Ovary (tissue), 9 donors: ENCODE results near the gene BIN1. TPM values are rescaled to one million over a fixed set of nuclear protein-coding genes. Genes with fewer than 3 reads are reported as not detected.

Experiments
- DNase-seq, 5 donors: peaks; one replicate each; pipeline ENCODE4 v3.0.0-alpha.2; 2019 to 2020
- H3K27ac ChIP-seq, 2 donors: fragments of 200-600 bp; one replicate each; pipeline versions ENCODE4 v1.5.1 to v1.8.0; 2019 to 2022
- H3K27me3 ChIP-seq: fragments of 200-600 bp; one replicate; pipeline ENCODE4 v1.8.0; 2022
- H3K36me3 ChIP-seq: fragments of 200-600 bp; sonication (generic); one replicate; pipeline ENCODE4 v1.5.1; 2019
- H3K4me1 ChIP-seq: one replicate; pipeline ENCODE4 v1.8.1; 2013; ENCODE audit warnings: mild to moderate bottlenecking, moderate library complexity; ENCODE audit not compliant: insufficient read depth
- H3K4me3 ChIP-seq: fragments of 200-600 bp; sonication (generic); one replicate; pipeline ENCODE4 v1.5.1; 2017
- H3K9me3 ChIP-seq, 2 donors: fragments of 200-600 bp in 1 of 2; sonication (generic) in 1 of 2; one replicate each; pipeline versions ENCODE4 v1.5.1 to v1.8.1; 2013 to 2019; ENCODE audit warnings: mild to moderate bottlenecking in 1 of 2, moderate library complexity in 1 of 2
- EP300 ChIP-seq: sonication (generic); formaldehyde crosslinking; IDR thresholded peaks from one replicate; pipeline ENCODE4 v1.6.1; 2017; ENCODE audit warnings: antibody characterized with exemption
- POLR2A ChIP-seq: fragments of 450-650 bp; IDR thresholded peaks from one replicate; pipeline ENCODE4 v1.6.1; 2017; ENCODE audit warnings: antibody characterized with exemption, mild to moderate bottlenecking, moderate library complexity
- WGBS, 3 donors: extraction: QIAGEN DNeasy Blood & Tissue Kit in 1 of 3; methylation state at CpG; one replicate each; pipeline versions ENCODE4 v1.1.5 to v1.1.7; 2013 to 2017; 5-methylcytosine and 5-hydroxymethylcytosine counted together
- intact Hi-C, 4 donors: fragments of 100-400 bp; cut with DNase I; formaldehyde crosslinking; loops; one replicate each; pipeline versions ENCODE4 v1.11.0 to v1.15.1; 2022 to 2023
- polyA plus RNA-seq, 2 donors: library from polyadenylated mRNA; stranded (reverse); fragments of 200-250 nt in 1 of 2; fragments of 350-450 nt in 1 of 2; fragmentation: Illumina TruSeq in 1 of 2; extraction: RNeasy Lipid Tissue Mini Kit (QIAGEN cat#74804) in 1 of 2; gene quantifications; one replicate each; pipeline ENCODE4 v1.2.3, GENCODE V29; 2013 to 2014
- total RNA-seq, 7 donors: library from RNA; depleted of rRNA in 2 of 7; stranded (reverse); fragments of >200 nt in 2 of 7; fragmentation: NEBNext Ultra II Directional in 3 of 7; extraction: Animal tissue kit (Norgen Biotek cat#: 25700) in 3 of 7; gene quantifications; one replicate each; pipeline versions ENCODE4 v1.1.0 to v1.2.4, GENCODE V29; 2016 to 2023
- TF ChIP-seq, protein P1 (sequence below), 3 donors: fragments of 450-650 bp in 2 of 3; fragments of 200-600 bp in 1 of 3; IDR thresholded peaks; one replicate each; pipeline versions ENCODE4 v1.5.1 to v1.8.0; 2016 to 2022; ENCODE audit warnings: antibody characterized with exemption in 3 of 3, mild to moderate bottlenecking in 1 of 3
- donor health status: DM: no; HTN: no; CAD: no; lungs with moderate emphysema.
- donor health status: DM: no; HTN: no; CAD: no.
- donor health status: Bipolar disorder and iron deficiency.
- donor health status: DM: yes; HTN: yes; CAD: no.
- donor health status: DM: no; HTN: no; CAD: no.
- donor health status: DM: yes; HTN: yes; CAD: no.

Gene BIN1
- total and polyA plus RNA-seq, 9 donors, result 16.7 to 77.3 (median 54.0) TPM

DNA sequence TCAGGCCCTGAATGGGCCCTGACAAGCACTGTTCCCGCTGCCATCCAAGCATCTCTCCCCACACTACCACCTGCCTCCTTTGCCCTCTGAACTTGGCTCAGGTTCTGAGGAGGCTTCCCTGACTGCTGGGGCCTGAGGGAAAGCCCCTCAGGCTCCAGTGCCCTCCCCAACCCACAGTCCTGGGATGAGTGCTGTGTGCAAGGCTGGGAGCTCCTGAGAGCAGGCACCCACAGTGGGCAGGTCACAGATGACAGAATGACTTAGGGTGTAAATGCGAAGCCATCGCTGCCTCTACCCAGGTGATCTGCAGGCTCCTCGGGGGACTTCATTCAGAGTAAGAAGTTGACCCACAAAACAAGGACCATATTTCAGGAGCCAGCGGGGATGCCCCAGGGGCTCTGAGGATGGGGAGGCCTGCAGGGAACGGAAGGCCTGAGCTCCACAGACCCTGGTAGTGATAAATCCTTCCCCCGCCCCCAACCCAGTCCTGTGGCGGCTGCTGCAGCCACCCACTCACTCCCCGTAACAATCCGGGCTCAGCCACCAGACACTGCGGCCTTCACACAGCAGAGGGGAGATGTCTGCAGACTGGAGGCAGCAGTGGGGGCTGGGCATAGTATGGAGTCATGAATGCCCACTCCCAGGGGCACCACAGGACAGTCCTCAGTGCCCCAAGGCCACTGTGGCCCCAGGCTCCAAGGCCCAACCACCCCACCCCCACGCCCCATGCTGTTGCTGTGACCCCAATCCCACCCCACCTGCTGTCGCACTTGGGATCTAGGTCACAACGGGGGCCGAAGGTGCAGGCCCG, 8.9 kb downstream of the BIN1 start:
- Histone ChIP-seq H3K4me1 (peaks cover 12% of the 10 kb centered on the region), H3K27me3 (no peaks in the 10 kb centered on the region), H3K9me3 (no peaks in the 10 kb centered on the region), H3K36me3 (no peaks in the 10 kb centered on the region), H3K4me3 (no peak overlapping the region), H3K27ac (no peak overlapping the region)
- TF ChIP-seq, protein P1, sequence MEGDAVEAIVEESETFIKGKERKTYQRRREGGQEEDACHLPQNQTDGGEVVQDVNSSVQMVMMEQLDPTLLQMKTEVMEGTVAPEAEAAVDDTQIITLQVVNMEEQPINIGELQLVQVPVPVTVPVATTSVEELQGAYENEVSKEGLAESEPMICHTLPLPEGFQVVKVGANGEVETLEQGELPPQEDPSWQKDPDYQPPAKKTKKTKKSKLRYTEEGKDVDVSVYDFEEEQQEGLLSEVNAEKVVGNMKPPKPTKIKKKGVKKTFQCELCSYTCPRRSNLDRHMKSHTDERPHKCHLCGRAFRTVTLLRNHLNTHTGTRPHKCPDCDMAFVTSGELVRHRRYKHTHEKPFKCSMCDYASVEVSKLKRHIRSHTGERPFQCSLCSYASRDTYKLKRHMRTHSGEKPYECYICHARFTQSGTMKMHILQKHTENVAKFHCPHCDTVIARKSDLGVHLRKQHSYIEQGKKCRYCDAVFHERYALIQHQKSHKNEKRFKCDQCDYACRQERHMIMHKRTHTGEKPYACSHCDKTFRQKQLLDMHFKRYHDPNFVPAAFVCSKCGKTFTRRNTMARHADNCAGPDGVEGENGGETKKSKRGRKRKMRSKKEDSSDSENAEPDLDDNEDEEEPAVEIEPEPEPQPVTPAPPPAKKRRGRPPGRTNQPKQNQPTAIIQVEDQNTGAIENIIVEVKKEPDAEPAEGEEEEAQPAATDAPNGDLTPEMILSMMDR (IDR thresholded peaks at IDR 0.05), result no peak
- TF ChIP-seq POLR2A (no peak), EP300 (no peak)
- peak in 3 of 5 donors; percentile 10 to 23 (median 17) for DNase-seq
- 61 to 73% (median 69%) methylated on average over 16 of the region's 16 CpGs for WGBS, 3 donors
- intact Hi-C loops, result loop anchor here in 1 of 4 donors (10.0 kb wide), 1 partner anchor 197 kb away; the partner anchor contains the start of gene ERCC3

DNA sequence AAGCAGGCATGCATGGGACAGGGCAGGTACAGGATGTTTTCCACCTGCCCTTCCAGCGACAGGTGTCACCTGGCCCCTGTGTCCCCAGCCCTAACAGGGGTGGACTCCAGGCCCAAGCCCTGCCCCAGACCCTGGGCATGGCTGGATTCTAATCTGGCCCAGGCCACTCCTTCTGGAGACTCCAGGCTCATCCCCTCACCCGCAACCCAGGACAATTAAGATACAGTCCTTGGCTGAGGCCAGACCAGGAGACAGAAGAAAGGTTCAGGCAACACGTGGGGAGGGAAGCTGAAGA, 9.5 kb downstream of the BIN1 start:
- Histone ChIP-seq H3K36me3 (no peaks in the 10 kb centered on the region), H3K4me1 (peaks cover 12% of the 10 kb centered on the region), H3K27me3 (no peaks in the 10 kb centered on the region), H3K4me3 (no peak overlapping the region), H3K27ac (no peak overlapping the region), H3K9me3 (no peaks in the 10 kb centered on the region)
- intact Hi-C loops, result loop anchor here in 1 of 4 donors (10.0 kb wide), 1 partner anchor 197 kb away; the partner anchor contains the start of gene ERCC3
- 78 to 90% (median 84%) methylated on average over 3 of the region's 3 CpGs for WGBS, 3 donors
- DNase-seq, result peak in 2 of 5 donors; percentile 14 to 24
- TF ChIP-seq POLR2A (no peak), EP300 (no peak)
- TF ChIP-seq, protein P1 (IDR thresholded peaks at IDR 0.05), result no peak

DNA sequence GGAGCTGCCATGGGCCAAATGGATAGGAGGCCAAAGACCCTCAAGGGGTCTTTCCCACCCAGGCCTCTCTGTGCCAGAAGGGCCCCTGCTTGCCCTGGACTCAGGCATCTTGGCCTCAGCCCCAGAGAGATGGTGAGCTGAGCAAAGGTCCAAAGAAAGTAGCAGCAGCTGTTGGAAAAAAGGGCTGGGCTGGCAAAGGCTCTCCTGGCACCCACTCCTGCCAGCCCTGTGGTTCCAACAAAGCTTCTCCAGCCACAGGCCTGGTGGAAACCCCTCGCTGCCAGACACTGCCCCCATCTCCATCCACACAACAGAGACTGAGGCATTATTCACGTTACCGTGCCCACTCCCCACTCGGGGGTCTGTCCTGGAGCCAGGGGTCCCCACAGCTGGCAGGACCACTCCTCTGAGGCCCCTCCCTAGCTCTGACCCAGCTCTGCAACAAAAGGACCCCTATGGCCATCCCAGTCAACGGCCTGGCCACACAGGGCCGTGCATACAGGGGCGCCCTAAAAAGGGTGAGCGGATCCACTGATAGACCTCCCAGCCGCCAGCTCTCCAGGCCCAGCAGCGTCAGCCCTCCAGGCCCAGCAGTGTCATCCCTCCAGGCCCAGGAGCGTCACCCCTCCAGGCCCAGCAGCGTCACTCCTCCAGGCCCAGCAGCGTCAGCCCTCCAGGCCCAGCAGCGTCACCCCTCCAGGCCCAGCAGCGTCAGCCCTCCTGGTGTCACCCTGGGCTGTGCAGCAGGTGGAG, 10.1 kb downstream of the BIN1 start:
- DNase-seq, result peak in 2 of 5 donors; percentile 9 to 31
- H3K9me3 ChIP-seq, result no peaks in the 10 kb centered on the region
- intact Hi-C loops, result loop anchor here in 1 of 4 donors (10.0 kb wide), 1 partner anchor 198 kb away; the partner anchor contains the start of gene ERCC3
- no peaks in the 10 kb centered on the region for H3K27me3 ChIP-seq
- no peaks in the 10 kb centered on the region for H3K36me3 ChIP-seq
- TF ChIP-seq POLR2A, result no peak
- H3K27ac ChIP-seq, result no peak overlapping the region
- WGBS, 3 donors, result 88 to 96% (median 91%) methylated on average over 13 to 15 of the region's 15 CpGs
- no peak overlapping the region for H3K4me3 ChIP-seq
- H3K4me1 ChIP-seq, result peaks cover 12% of the 10 kb centered on the region

DNA sequence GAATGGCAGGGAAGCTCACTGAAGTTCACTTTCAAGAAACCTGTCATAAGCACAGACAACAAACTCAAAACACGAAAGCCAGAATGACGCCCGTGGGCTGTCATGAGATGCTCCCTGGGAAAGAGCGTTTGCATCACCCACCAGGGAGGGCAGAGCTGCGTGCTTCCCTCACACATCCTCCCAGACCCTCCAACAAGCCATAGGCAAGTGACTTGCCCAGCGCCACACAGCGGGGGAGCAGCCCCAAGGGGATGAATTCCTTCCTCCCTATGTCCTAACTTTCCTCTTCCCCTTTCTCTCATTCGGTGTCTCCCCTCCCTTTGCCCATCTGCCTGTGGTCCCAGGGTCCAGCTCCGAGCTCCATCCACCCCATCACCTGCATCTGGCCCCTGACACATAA, 10.7 kb downstream of the BIN1 start:
- Histone ChIP-seq H3K9me3 (no peaks in the 10 kb centered on the region), H3K4me3 (no peak overlapping the region), H3K4me1 (peaks cover 12% of the 10 kb centered on the region), H3K27me3 (no peaks in the 10 kb centered on the region), H3K36me3 (no peaks in the 10 kb centered on the region), H3K27ac (no peak overlapping the region)
- DNase-seq, result peak in 1 of 5 donors; percentile 21
- intact Hi-C loops, result loop anchor here in 1 of 4 donors (10.0 kb wide), 1 partner anchor 199 kb away; the partner anchor contains the start of gene ERCC3
- TF ChIP-seq POLR2A, result no peak
- TF ChIP-seq EP300, result no peak
- TF ChIP-seq, protein P1 (IDR thresholded peaks at IDR 0.05), result no peak
- WGBS, 3 donors, result 85 to 92% (median 92%) methylated on average over 9 of the region's 9 CpGs
